AG04450 (cell line): ENCODE results near the gene TEX14. TPM values are rescaled to one million over a fixed set of nuclear protein-coding genes. Genes with fewer than 3 reads are reported as not detected.
A peak's percentile ranks its signal among the peaks of the same experiment; 100 is the strongest.
"Not testable (repeated sequence)": the region's sequence is repeated elsewhere in the genome, so short reads cannot be mapped to it uniquely, and the experiment has no call there.

ENCODE experiments used
- CTCF ChIA-PET: fragments of 300-600, 350-600 bp; formaldehyde crosslinking; extraction: SDS; loops from one replicate; lab custom pipeline; 2022; ENCODE audit warnings: antibody characterized with exemption, inconsistent platforms; lab: Charles Lee
- POLR2A ChIA-PET: fragments of 350-600 bp; formaldehyde crosslinking; extraction: SDS; loops from one replicate; lab custom pipeline; 2021; ENCODE audit warnings: antibody characterized with exemption, inconsistent platforms; lab: Yijun Ruan, JAX
- DNase-seq: peaks from one replicate; pipeline ENCODE4 v3.0.0-alpha.2; 2011; ENCODE audit warnings: low read depth, low spot score
- H3K27ac ChIP-seq: one replicate; pipeline ENCODE4 v1.5.1; 2012; ENCODE audit warnings: low read depth, low read length, control low read depth
- H3K27me3 ChIP-seq: one replicate; pipeline ENCODE4 v1.6.0; 2012; ENCODE audit warnings: low read length; ENCODE audit not compliant: control insufficient read depth, insufficient read depth
- H3K4me3 ChIP-seq: 2 replicates; pipeline ENCODE4 v1.5.1; 2011; ENCODE audit warnings: mild to moderate bottlenecking, low read depth, low read length, control low read depth
- H3K9me3 ChIP-seq: 2 replicates; pipeline ENCODE4 v1.5.1; 2012; ENCODE audit warnings: low read length; ENCODE audit not compliant: control insufficient read depth, insufficient read depth
- polyA plus RNA-seq: library from polyadenylated mRNA; depleted of rRNA; stranded (reverse); fragments of >200 nt; gene quantifications from 2 replicates; pipeline ENCODE4 v1.2.3, GENCODE V29; 2011
- TF ChIP-seq, protein P1 (sequence below): IDR thresholded peaks from 2 replicates; pipeline ENCODE4 v1.5.1; 2011; ENCODE audit warnings: low read depth, low read length, control low read depth, inconsistent platforms

Gene TEX14
- polyA plus RNA-seq, 1 experiment: 0.09 TPM

DNA sequence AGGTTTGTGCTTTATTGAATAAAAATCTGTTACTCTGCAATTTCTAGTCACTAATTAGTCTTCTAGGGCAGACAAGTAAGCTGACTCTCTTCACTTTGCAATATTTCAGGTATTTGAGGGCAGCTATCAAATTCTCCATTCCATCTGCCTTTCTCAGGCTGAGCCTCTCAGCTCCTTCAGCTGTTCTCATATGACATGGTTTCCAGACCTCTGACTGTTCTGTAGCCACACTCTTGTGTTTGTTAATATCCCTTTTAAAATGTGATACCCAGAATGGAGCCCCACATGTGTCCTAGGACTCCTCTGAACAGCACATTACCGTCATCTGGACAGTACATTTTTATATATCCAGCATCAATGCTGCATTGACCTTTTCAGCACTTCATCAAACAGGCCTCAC is 131.3 kb downstream of the TEX14 start:
- Histone ChIP-seq H3K9me3 (no peaks in the 10 kb centered on the region), H3K27me3 (peaks cover 5% of the 10 kb centered on the region), H3K27ac (no peak overlapping the region), H3K4me3 (no peak overlapping the region)
- ChIA-PET CTCF (interaction anchor here (0.8 kb wide), 1 partner anchor 17 kb away, joined by 3 read pairs; no protein-coding TSS in a partner anchor), POLR2A (no interaction called here)
- TF ChIP-seq, protein P1, sequence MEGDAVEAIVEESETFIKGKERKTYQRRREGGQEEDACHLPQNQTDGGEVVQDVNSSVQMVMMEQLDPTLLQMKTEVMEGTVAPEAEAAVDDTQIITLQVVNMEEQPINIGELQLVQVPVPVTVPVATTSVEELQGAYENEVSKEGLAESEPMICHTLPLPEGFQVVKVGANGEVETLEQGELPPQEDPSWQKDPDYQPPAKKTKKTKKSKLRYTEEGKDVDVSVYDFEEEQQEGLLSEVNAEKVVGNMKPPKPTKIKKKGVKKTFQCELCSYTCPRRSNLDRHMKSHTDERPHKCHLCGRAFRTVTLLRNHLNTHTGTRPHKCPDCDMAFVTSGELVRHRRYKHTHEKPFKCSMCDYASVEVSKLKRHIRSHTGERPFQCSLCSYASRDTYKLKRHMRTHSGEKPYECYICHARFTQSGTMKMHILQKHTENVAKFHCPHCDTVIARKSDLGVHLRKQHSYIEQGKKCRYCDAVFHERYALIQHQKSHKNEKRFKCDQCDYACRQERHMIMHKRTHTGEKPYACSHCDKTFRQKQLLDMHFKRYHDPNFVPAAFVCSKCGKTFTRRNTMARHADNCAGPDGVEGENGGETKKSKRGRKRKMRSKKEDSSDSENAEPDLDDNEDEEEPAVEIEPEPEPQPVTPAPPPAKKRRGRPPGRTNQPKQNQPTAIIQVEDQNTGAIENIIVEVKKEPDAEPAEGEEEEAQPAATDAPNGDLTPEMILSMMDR: no peak
- DNase-seq: no peak

DNA sequence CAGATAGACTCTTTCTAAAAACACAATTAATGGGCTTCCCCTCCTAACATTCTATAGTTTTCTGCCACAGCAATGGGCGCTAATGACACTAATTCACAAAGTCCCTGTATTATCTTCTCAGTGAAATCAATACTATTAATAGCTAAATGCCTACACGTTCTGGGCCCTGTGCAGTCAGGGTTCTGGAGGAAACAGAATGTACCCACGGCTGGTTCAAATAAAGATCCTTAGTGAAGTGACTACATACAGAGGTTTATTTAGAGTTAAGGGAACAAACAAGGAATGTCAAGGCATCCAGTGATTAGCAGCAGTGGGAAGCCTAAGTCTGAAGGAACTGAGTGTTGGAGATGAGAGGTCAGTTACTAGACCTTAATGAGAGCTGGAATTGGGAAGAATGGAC is 133.9 kb downstream of the TEX14 start:
- TF ChIP-seq, protein P1: no peak
- ChIA-PET CTCF (no interaction called here), POLR2A (no interaction called here)
- Histone ChIP-seq H3K4me3 (no peak overlapping the region), H3K9me3 (no peaks in the 10 kb centered on the region), H3K27ac (no peak overlapping the region), H3K27me3 (peaks cover 5% of the 10 kb centered on the region)
- no peak for DNase-seq

DNA sequence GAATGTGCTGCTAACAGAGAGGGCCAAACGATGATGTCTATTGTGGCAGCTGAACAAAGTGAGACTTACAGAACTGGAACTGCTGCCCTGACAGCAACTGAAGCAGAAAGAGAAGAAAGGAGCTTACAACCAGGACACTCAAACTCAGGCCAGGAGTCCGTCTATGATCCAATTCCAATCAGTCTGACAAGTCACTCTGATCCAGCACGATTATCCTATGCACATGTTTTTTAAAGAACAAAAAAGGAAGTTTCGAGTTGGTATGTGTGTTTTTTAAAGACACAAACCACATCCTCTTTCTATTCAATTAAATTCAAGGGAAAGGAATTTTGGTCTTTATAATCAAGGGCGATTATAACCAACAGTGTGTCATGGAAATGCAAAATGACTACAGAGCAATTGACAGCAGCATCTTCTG is 135.0 kb downstream of the TEX14 start:
- DNase-seq: no peak
- peaks cover 7% of the 10 kb centered on the region for H3K27me3 ChIP-seq
- no peak overlapping the region for H3K4me3 ChIP-seq
- CTCF ChIA-PET: interaction anchor here (0.6 kb wide), 1 partner anchor 28 kb away, joined by 4 read pairs; no protein-coding TSS in a partner anchor
- TF ChIP-seq, protein P1: no peak
- POLR2A ChIA-PET: no interaction called here
- H3K27ac ChIP-seq: no peak overlapping the region
- no peaks in the 10 kb centered on the region for H3K9me3 ChIP-seq

DNA sequence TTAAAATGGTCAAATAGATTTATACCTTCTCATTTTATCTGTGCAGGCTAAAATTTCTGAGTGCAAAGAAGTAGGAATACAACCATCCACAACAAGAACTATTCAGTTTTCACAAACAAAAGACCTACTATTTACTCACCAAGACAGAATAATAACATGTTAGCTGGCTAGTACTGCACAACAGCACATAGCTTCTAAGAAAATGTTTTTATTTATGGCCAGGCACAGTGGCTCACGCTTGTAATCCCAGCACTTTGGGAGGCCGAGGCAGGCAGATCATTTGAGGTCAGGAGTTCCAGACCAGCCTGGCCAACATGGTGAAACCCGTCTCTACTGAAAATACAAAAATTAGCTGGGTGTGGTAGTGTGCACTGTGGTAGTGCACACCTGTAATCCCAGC is 136.7 kb downstream of the TEX14 start:
- POLR2A ChIA-PET, H3K9me3 ChIP-seq, H3K27ac ChIP-seq, DNase-seq, H3K4me3 ChIP-seq, CTCF ChIA-PET: not testable (repeated sequence)
- peaks cover 10% of the 10 kb centered on the region for H3K27me3 ChIP-seq

DNA sequence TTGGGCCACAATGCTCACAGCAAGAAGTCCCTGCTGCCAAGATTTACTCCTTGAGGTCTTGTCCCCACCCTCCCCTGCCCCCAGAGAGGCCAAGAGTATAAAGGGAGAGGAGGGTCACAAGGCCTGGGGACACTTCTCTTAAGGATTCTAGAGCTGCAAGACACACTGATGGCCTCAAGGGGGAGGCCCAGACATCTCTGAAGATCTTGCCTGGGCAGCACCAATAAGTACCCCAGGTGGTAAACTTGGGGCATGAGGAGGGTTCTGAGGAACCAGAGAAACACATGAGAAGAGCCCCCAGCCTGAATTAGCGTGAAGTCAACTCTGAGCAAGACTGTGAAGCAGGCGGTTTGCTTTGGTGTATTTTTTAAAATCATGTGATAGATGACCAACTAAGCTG is 150.6 kb downstream of the TEX14 start:
- ChIA-PET POLR2A (interaction anchor here (1.2 kb wide), 1 partner anchor 9 kb away, joined by 5 read pairs; no protein-coding TSS in a partner anchor), CTCF (no interaction called here)
- Histone ChIP-seq H3K27me3 (peaks cover 29% of the 10 kb centered on the region), H3K27ac (no peak overlapping the region), H3K9me3 (no peaks in the 10 kb centered on the region), H3K4me3 (no peak overlapping the region)
- TF ChIP-seq, protein P1: peak; percentile 35
- no peak for DNase-seq
